ENCODE measurements around the gene HCN1. TPM values are rescaled to one million over a fixed set of nuclear protein-coding genes. Genes with fewer than 3 reads are reported as not detected.
"Not testable (repeated sequence)": the region's sequence is repeated elsewhere in the genome, so short reads cannot be mapped to it uniquely, and the experiment has no call there.

The HCN1 gene
- total RNA-seq, 2 donors from 2014 or later: 4.4 to 5.5 TPM

GRCh38 chr5:45355189-45355992 is 340.8 kb downstream of the HCN1 start:
- Histone ChIP-seq H3K9me3 (no peaks in the 10 kb centered on the region), H3K27me3 (no peaks in the 10 kb centered on the region), H3K36me3 (no peaks in the 10 kb centered on the region), H3K4me3 (no peak overlapping the region), H3K27ac (no peak overlapping the region), H3K4me1 (no peaks in the 10 kb centered on the region)
- DNase-seq (ENCODE audit: low spot score): no peak
- TF ChIP-seq CTCF (IDR thresholded peaks at IDR 0.05): no peak

GRCh38 chr5:45336464-45336863 is 359.7 kb downstream of the HCN1 start:
- no peaks in the 10 kb centered on the region for H3K9me3 ChIP-seq
- no peaks in the 10 kb centered on the region for H3K36me3 ChIP-seq
- TF ChIP-seq CTCF (IDR thresholded peaks at IDR 0.05): no peak
- no peak overlapping the region for H3K4me3 ChIP-seq
- H3K27ac ChIP-seq: no peak overlapping the region
- H3K4me1 ChIP-seq: no peaks in the 10 kb centered on the region
- DNase-seq (ENCODE audit: low spot score): no peak
- no peaks in the 10 kb centered on the region for H3K27me3 ChIP-seq

GRCh38 chr5:45335978-45336377 is 360.2 kb downstream of the HCN1 start:
- no peaks in the 10 kb centered on the region for H3K4me1 ChIP-seq
- H3K36me3 ChIP-seq: no peaks in the 10 kb centered on the region
- H3K27me3 ChIP-seq: no peaks in the 10 kb centered on the region
- no peak overlapping the region for H3K4me3 ChIP-seq
- H3K9me3 ChIP-seq: no peaks in the 10 kb centered on the region
- no peak for DNase-seq (ENCODE audit: low spot score)
- H3K27ac ChIP-seq: peak overlapping the region; percentile 26 to 77
- TF ChIP-seq CTCF (IDR thresholded peaks at IDR 0.05): no peak

- Histone ChIP-seq H3K27ac (peak overlapping the region; percentile 26 to 77), H3K27me3 (no peaks in the 10 kb centered on the region), H3K4me3 (no peak overlapping the region)
Measured at GRCh38 chr5:45335346-45335745, 360.8 kb downstream of the HCN1 start.

DNA sequence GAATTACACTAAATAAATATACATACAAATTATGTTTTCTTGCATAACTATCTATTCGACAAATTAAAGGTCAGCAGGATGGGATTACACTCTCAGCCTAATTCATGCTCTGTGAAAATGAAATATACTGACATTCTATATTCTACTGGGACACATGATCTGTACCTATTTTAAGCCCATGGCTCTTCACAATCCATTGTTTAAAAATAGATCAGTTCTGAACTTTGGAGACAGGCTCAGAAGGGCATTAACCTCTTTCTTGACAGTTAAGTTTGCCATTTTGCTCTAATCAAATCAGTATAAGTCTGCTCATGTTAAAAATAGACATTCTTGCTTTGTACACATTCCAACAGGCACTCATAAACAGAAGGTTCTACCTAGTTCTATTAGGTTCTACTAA is 361.2 kb downstream of the HCN1 start:
- no peak for DNase-seq (ENCODE audit: low spot score)
- H3K9me3 ChIP-seq: no peaks in the 10 kb centered on the region
- peak overlapping the region; percentile 26 to 77 for H3K27ac ChIP-seq
- H3K36me3 ChIP-seq: no peaks in the 10 kb centered on the region
- H3K4me3 ChIP-seq: no peak overlapping the region
- no peaks in the 10 kb centered on the region for H3K27me3 ChIP-seq
- no peaks in the 10 kb centered on the region for H3K4me1 ChIP-seq
- no peak for TF ChIP-seq CTCF (IDR thresholded peaks at IDR 0.05)

More at GRCh38 chr5:45335346-45335745, 360.8 kb downstream of the HCN1 start:
- H3K4me1 ChIP-seq: no peaks in the 10 kb centered on the region
- no peaks in the 10 kb centered on the region for H3K9me3 ChIP-seq
- no peak for DNase-seq (ENCODE audit: low spot score)
- no peaks in the 10 kb centered on the region for H3K36me3 ChIP-seq
- TF ChIP-seq CTCF (IDR thresholded peaks at IDR 0.05): no peak

DNA sequence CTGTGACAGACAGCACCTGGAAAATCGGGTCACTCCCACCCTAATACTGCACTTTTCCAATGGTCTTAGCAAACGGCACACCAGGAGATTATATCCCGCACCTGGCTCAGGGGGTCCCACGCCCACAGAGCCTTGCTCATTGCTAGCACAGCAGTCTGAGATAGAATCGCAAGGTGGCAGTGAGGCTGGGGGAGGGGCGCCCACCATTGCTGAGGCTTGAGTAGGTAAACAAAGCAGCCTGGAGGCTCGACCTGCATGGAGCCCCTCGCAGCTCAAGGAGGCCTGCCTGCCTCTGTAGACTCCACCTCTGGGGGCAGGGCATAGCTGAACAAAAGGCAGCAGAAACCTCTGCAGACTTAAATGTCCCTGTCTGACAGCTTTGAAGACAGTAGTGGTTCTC is 383.6 kb downstream of the HCN1 start:
- not testable (repeated sequence) for H3K36me3 ChIP-seq; H3K27me3 ChIP-seq; DNase-seq (ENCODE audit: low spot score); H3K4me3 ChIP-seq; H3K4me1 ChIP-seq; H3K27ac ChIP-seq
- H3K9me3 ChIP-seq: peaks cover 0 to 13% of the 10 kb centered on the region in 2 donors

All from right atrium auricular region (tissue), 2 donors.